ENCODE data around the gene RHBDL3. TPM values are rescaled to one million over a fixed set of nuclear protein-coding genes. Genes with fewer than 3 reads are reported as not detected.
"Not testable (repeated sequence)": the region's sequence is repeated elsewhere in the genome, so short reads cannot be mapped to it uniquely, and the experiment has no call there.

Gene RHBDL3
- polyA plus RNA-seq, 1 experiment: 0.01 TPM

GRCh38 chr17:32349854-32350665, 84.4 kb downstream of the RHBDL3 start, which contains the start of gene ZNF207:
Gene ZNF207, plus strand, starts transcription at chr17:32350157. Its CDS starts 129 bp downstream, at chr17:32350286.
- peak; percentile 77 for DNase-seq (ENCODE audit: low read depth)
- H3K4me3 ChIP-seq (ENCODE audit: low read depth, low read length): peak within 1 kb of the TSS; percentile 87
- H3K27me3 ChIP-seq (ENCODE audit: control insufficient read depth, insufficient read depth, low read length): no peaks in the 10 kb centered on the region
- CTCF ChIA-PET: no interaction called here
- peaks cover 6% of the 10 kb centered on the region for H3K36me3 ChIP-seq (ENCODE audit: control insufficient read depth, insufficient read depth, low read length)
- TF ChIP-seq CTCF (IDR thresholded peaks at IDR 0.05; ENCODE audit: insufficient read depth, low read depth, low read length): peak; percentile 8; the same call in 1 of the 2 replicates
- POLR2A ChIA-PET: interaction anchor here (0.6 to 1.0 kb wide), 4 partner anchors 12 to 151 kb away, joined by 5 to 18 read pairs (median 7); no protein-coding TSS in a partner anchor

DNA sequence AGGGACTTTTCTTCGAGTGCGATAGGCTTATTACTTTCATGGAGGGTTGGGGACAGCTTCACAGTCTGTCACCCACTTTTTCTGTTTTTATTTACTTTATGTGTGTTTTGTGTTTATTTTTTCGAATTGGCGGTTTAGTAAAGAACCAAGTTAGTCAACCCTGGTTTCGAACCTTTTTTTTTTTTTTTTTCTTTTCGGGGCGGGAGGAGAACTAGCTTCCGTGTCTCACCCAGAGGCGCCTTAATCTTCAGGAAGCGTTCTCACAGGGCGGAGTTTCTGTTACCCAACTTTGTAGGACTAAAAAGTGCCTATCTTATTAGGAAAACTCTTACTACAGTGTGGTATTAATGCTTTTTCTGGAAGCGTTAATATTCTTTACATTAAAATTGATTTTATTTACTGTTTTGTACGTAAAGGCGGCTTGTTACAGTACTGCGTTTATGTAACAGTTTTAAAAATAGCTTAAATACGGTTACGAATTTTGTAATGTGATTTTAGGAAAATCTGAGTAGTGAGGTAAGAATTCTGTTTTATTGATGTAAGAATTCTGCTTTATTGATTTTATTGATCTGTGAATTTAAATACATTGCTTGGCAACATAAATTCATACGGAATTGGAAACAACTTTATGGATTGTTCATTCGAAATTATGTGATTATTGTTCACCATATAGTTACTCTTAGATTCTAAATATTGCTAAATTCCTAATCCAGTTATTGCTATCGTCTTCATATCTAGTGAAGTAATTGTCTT, 85.2 kb downstream of the RHBDL3 start:
- ChIA-PET POLR2A (interaction anchor here (0.6 to 1.0 kb wide), 5 partner anchors 8 to 396 kb away, joined by 3 to 18 read pairs (median 5); no protein-coding TSS in a partner anchor), CTCF (no interaction called here)
- DNase-seq (ENCODE audit: low read depth): no peak
- Histone ChIP-seq H3K4me3 (ENCODE audit: low read depth, low read length) (peak overlapping the region; percentile 87), H3K27me3 (ENCODE audit: control insufficient read depth, insufficient read depth, low read length) (no peaks in the 10 kb centered on the region), H3K36me3 (ENCODE audit: control insufficient read depth, insufficient read depth, low read length) (peaks cover 6% of the 10 kb centered on the region)
- no peak for TF ChIP-seq CTCF (IDR thresholded peaks at IDR 0.05; ENCODE audit: insufficient read depth, low read depth, low read length)

GRCh38 chr17:32352734-32353133, 87.1 kb downstream of the RHBDL3 start:
- CTCF ChIA-PET; POLR2A ChIA-PET; H3K27me3 ChIP-seq (ENCODE audit: control insufficient read depth, insufficient read depth, low read length); DNase-seq (ENCODE audit: low read depth); H3K4me3 ChIP-seq (ENCODE audit: low read depth, low read length): not testable (repeated sequence)
- peaks cover 10% of the 10 kb centered on the region for H3K36me3 ChIP-seq (ENCODE audit: control insufficient read depth, insufficient read depth, low read length)

DNA sequence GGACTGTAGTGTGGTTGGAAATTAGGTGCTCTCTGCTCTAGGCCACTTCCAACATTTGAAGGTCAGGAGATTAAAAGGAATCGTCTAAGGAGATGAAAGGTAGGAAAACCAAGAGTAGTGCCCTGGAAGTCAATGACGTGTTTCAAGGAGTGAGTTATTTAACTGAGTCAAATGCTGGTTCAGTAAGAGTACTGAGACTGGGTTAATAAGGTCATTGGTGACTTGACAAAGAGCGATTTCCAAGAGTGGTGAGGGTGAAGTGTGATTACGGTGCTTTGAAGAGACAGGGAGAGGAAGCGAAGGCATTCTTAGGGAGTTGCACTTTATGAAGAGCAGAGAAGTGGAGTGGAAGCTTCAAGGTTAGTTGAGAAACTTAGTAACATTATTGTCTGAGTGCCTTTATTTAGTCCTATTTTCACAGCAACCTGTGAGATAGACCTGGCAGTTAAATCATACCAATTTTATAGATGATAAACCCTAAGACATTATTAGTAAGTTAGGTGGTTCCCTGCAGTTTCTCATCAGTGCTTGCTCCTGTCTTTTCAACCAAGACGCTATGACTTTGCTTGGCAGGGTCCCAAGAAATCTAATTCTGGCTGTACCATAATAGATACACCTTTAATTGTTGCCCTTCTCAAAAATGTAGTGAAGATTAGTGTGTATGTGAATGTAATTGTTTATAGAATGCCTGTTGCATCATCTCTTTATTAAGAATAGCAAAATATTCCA, 90.2 kb downstream of the RHBDL3 start:
- Histone ChIP-seq H3K27me3 (ENCODE audit: control insufficient read depth, insufficient read depth, low read length) (no peaks in the 10 kb centered on the region), H3K36me3 (ENCODE audit: control insufficient read depth, insufficient read depth, low read length) (peaks cover 22% of the 10 kb centered on the region), H3K4me3 (ENCODE audit: low read depth, low read length) (no peak overlapping the region)
- no peak for DNase-seq (ENCODE audit: low read depth)
- CTCF ChIA-PET: no interaction called here
- TF ChIP-seq CTCF (IDR thresholded peaks at IDR 0.05; ENCODE audit: insufficient read depth, low read depth, low read length): no peak
- POLR2A ChIA-PET: no interaction called here

- CTCF ChIA-PET: no interaction called here
- no peak for TF ChIP-seq CTCF (IDR thresholded peaks at IDR 0.05; ENCODE audit: insufficient read depth, low read depth, low read length)
- POLR2A ChIA-PET: no interaction called here
- DNase-seq (ENCODE audit: low read depth): no peak
- no peak overlapping the region for H3K4me3 ChIP-seq (ENCODE audit: low read depth, low read length)
- no peaks in the 10 kb centered on the region for H3K27me3 ChIP-seq (ENCODE audit: control insufficient read depth, insufficient read depth, low read length)
- H3K36me3 ChIP-seq (ENCODE audit: control insufficient read depth, insufficient read depth, low read length): peaks cover 22% of the 10 kb centered on the region
These were observed 90.7 kb downstream of the RHBDL3 start for GRCh38 chr17:32356378-32356743.

Measured in BJ (cell line).